HG02852 (cell line): ENCODE measurements around the gene CNOT8.

Experiments
- ATAC-seq: cut with Tn5 transposase; IDR thresholded peaks from one replicate; pipeline ENCODE4 v1.9.1; 2021; ENCODE audit warnings: mild to moderate bottlenecking, moderate library complexity; ENCODE audit not compliant: unreplicated experiment

The CNOT8 gene

GRCh38 chr5:154863291-154864080 is 5.1 kb downstream of the CNOT8 start:
- no peak for ATAC-seq

- no peak for ATAC-seq
These were observed 7.2 kb downstream of the CNOT8 start for GRCh38 chr5:154865466-154866184.

- ATAC-seq, result no peak
These were observed 8.4 kb downstream of the CNOT8 start for GRCh38 chr5:154866841-154867240.

GRCh38 chr5:154868702-154869101 is 10.3 kb downstream of the CNOT8 start:
- ATAC-seq, result no peak

- ATAC-seq, result no peak
These were observed 13.3 kb downstream of the CNOT8 start for GRCh38 chr5:154871734-154872133.

GRCh38 chr5:154873791-154874331 is 15.4 kb downstream of the CNOT8 start:
- ATAC-seq, result no peak

- no peak for ATAC-seq
These were observed 20.4 kb downstream of the CNOT8 start for GRCh38 chr5:154878642-154879335.

GRCh38 chr5:154881986-154882385 is 23.6 kb downstream of the CNOT8 start:
- ATAC-seq, result no peak

- no peak for ATAC-seq
These were observed 26.0 kb downstream of the CNOT8 start for GRCh38 chr5:154884424-154884823.

- ATAC-seq, result no peak
These were observed 27.0 kb downstream of the CNOT8 start for GRCh38 chr5:154885439-154885838.

- no peak for ATAC-seq
These were observed 33.9 kb downstream of the CNOT8 start for GRCh38 chr5:154892369-154892771.

- ATAC-seq, result no peak
These were observed 35.0 kb downstream of the CNOT8 start for GRCh38 chr5:154893381-154893780.

- ATAC-seq, result no peak
These were observed 37.5 kb downstream of the CNOT8 start for GRCh38 chr5:154895606-154896561.

- ATAC-seq, result no peak
These were observed 38.2 kb downstream of the CNOT8 start for GRCh38 chr5:154896562-154897165.

- ATAC-seq, result no peak
These were observed 39.8 kb downstream of the CNOT8 start for GRCh38 chr5:154898210-154898609.

- no peak for ATAC-seq
These were observed 40.9 kb downstream of the CNOT8 start for GRCh38 chr5:154899151-154899816.

GRCh38 chr5:154900066-154900465 is 41.6 kb downstream of the CNOT8 start:
- ATAC-seq, result no peak

GRCh38 chr5:154901276-154901675 is 42.8 kb downstream of the CNOT8 start:
- ATAC-seq, result no peak

GRCh38 chr5:154901913-154902312 is 43.5 kb downstream of the CNOT8 start:
- no peak for ATAC-seq
